ENCODE measurements around the gene CCDC126. TPM values are rescaled to one million over a fixed set of nuclear protein-coding genes. Genes with fewer than 3 reads are reported as not detected.

The CCDC126 gene
- total and polyA plus RNA-seq, 9 of the 15 experiments (the other 6 are each of a cell fraction or from before 2014, with no cell fraction given) = 3.0 to 16.2 (median 5.2) TPM

GRCh38 chr7:23597094-23598091 lies at the start of gene CCDC126 (continued):
- TF ChIP-seq ARID4B (CRISPR knock-in tag; IDR thresholded peaks at IDR 0.05) (peak; percentile 87; the same call in 1 of the 2 replicates), ZNF436 (CRISPR knock-in tag; IDR thresholded peaks at IDR 0.05) (no peak), KLF1 (tag; IDR thresholded peaks at IDR 0.05) (no peak), ZZZ3 (IDR thresholded peaks at IDR 0.05) (no peak), ZNF124 (CRISPR knock-in tag; IDR thresholded peaks at IDR 0.05) (no peak), SMARCA5 (IDR thresholded peaks at IDR 0.05) (no peak), KAT2B (IDR thresholded peaks at IDR 0.05; ENCODE audit: low read depth, low read length) (no peak), MAFF (IDR thresholded peaks at IDR 0.05; ENCODE audit: low read length) (no peak), ATF1 (CRISPR knock-in tag; IDR thresholded peaks at IDR 0.05) (no peak), ATF1 (tag; IDR thresholded peaks at IDR 0.05) (peak; percentile 64), HSF4 (CRISPR knock-in tag; IDR thresholded peaks at IDR 0.05; ENCODE audit: borderline replicate concordance) (no peak), ZNF766 (CRISPR knock-in tag; conservative IDR thresholded peaks at IDR 0.05) (peak; percentile 72), SNAPC5 (CRISPR knock-in tag; IDR thresholded peaks at IDR 0.05) (no peak), GTF3C2 (IDR thresholded peaks at IDR 0.05; ENCODE audit: borderline replicate concordance, extremely low read depth, insufficient read length) (no peak), XRCC5 (IDR thresholded peaks at IDR 0.05; ENCODE audit: low read depth, low read length) (no peak), HNRNPUL1 (IDR thresholded peaks at IDR 0.05; ENCODE audit: low read length) (no peak), KAT7 (CRISPR knock-in tag; IDR thresholded peaks at IDR 0.05; ENCODE audit: borderline replicate concordance) (no peak), EP400 (IDR thresholded peaks at IDR 0.05) (peak; percentile 64)
